A673 (cell line): ENCODE measurements around the gene NUS1.

Source experiments
- EZH2 ChIP-seq: fragments of 200-600 bp; sonication (generic); IDR thresholded peaks from 2 replicates; pipeline ENCODE4 v1.6.1; 2017; ENCODE audit warnings: borderline replicate concordance, low read depth, mild to moderate bottlenecking, mixed read lengths, antibody characterized with exemption, low read length; ENCODE audit not compliant: poor library complexity, severe bottlenecking
- TF ChIP-seq, protein P1 (sequence below): fragments of 300-800, 200-600 bp; sonication (generic); conservative IDR thresholded peaks from 2 replicates; pipeline ENCODE4 v1.5.1; 2017; ENCODE audit warnings: low read depth, mild to moderate bottlenecking, antibody characterized with exemption, low read length, moderate library complexity, mixed read lengths

DNA sequence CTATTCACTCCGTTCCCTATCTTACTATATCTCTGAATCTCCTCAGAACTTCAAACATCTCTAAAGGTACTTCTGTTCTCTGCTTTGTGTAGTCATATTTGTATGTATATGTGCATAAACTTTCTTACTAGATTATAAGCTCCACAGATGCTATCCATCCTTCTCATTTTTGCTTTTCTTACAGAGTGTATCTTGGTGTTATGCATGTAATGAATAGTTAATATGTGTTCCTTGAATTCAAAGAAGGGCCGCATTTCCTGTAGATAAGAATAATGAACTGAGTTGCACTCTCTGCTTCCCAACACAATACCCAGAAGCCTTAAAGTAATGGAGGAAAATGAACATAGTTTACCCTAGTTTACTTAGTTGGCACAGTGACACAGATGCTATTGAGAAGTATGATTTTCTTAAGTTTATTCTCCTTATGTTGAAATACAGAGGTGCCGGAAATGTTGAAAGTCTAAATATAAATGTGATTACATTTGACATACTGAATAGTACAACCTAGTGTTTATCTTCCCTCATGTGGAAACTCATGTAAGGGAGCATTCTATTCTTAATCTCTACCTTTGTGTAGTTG lies 6.0 kb downstream of the NUS1 start:
- TF ChIP-seq, protein P1, sequence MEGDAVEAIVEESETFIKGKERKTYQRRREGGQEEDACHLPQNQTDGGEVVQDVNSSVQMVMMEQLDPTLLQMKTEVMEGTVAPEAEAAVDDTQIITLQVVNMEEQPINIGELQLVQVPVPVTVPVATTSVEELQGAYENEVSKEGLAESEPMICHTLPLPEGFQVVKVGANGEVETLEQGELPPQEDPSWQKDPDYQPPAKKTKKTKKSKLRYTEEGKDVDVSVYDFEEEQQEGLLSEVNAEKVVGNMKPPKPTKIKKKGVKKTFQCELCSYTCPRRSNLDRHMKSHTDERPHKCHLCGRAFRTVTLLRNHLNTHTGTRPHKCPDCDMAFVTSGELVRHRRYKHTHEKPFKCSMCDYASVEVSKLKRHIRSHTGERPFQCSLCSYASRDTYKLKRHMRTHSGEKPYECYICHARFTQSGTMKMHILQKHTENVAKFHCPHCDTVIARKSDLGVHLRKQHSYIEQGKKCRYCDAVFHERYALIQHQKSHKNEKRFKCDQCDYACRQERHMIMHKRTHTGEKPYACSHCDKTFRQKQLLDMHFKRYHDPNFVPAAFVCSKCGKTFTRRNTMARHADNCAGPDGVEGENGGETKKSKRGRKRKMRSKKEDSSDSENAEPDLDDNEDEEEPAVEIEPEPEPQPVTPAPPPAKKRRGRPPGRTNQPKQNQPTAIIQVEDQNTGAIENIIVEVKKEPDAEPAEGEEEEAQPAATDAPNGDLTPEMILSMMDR: no peak
- no peak for TF ChIP-seq EZH2
